WI38 (cell line): ENCODE data around the gene ALOX5.

ENCODE experiments used
- H3K4me3 ChIP-seq: 2 replicates; pipeline ENCODE4 v1.5.1; 2011; ENCODE audit warnings: low read depth, mild to moderate bottlenecking, control low read depth, low read length
- CTCF ChIP-seq: IDR thresholded peaks from 2 replicates; pipeline ENCODE4 v1.5.1; 2012; ENCODE audit warnings: low read depth, mild to moderate bottlenecking, control low read depth, low read length

Gene ALOX5

GRCh38 chr10:45432700-45433472 is 58.9 kb downstream of the ALOX5 start:
- TF ChIP-seq CTCF = no peak
- H3K4me3 ChIP-seq = no peak overlapping the region

- TF ChIP-seq CTCF = no peak
- no peak overlapping the region for H3K4me3 ChIP-seq
Observed at GRCh38 chr10:45433716-45434469, 59.9 kb downstream of the ALOX5 start.

GRCh38 chr10:45437587-45438465 is 63.8 kb downstream of the ALOX5 start:
- TF ChIP-seq CTCF = no peak
- H3K4me3 ChIP-seq = no peak overlapping the region

GRCh38 chr10:45438466-45439090 is 64.6 kb downstream of the ALOX5 start:
- H3K4me3 ChIP-seq = no peak overlapping the region
- TF ChIP-seq CTCF = no peak

- TF ChIP-seq CTCF = no peak
- H3K4me3 ChIP-seq = no peak overlapping the region
Observed at GRCh38 chr10:45439365-45439764, 65.3 kb downstream of the ALOX5 start.

- H3K4me3 ChIP-seq = no peak overlapping the region
- TF ChIP-seq CTCF = no peak
Observed at GRCh38 chr10:45439873-45440272, 65.9 kb downstream of the ALOX5 start.
